AG04450 (cell line): ENCODE results near the gene SUFU. TPM values are rescaled to one million over a fixed set of nuclear protein-coding genes. Genes with fewer than 3 reads are reported as not detected.
A peak's percentile ranks its signal among the peaks of the same experiment; 100 is the strongest.

Source experiments
- CTCF ChIA-PET: fragments of 300-600, 350-600 bp; formaldehyde crosslinking; extraction: SDS; loops from one replicate; lab custom pipeline; 2022; ENCODE audit warnings: antibody characterized with exemption, inconsistent platforms; lab: Charles Lee
- POLR2A ChIA-PET: fragments of 350-600 bp; formaldehyde crosslinking; extraction: SDS; loops from one replicate; lab custom pipeline; 2021; ENCODE audit warnings: antibody characterized with exemption, inconsistent platforms; lab: Yijun Ruan, JAX
- DNase-seq: peaks from one replicate; pipeline ENCODE4 v3.0.0-alpha.2; 2011; ENCODE audit warnings: low read depth, low spot score
- H3K27ac ChIP-seq: one replicate; pipeline ENCODE4 v1.5.1; 2012; ENCODE audit warnings: low read depth, low read length, control low read depth
- H3K27me3 ChIP-seq: one replicate; pipeline ENCODE4 v1.6.0; 2012; ENCODE audit warnings: low read length; ENCODE audit not compliant: control insufficient read depth, insufficient read depth
- H3K4me3 ChIP-seq: 2 replicates; pipeline ENCODE4 v1.5.1; 2011; ENCODE audit warnings: mild to moderate bottlenecking, low read depth, low read length, control low read depth
- H3K9me3 ChIP-seq: 2 replicates; pipeline ENCODE4 v1.5.1; 2012; ENCODE audit warnings: low read length; ENCODE audit not compliant: control insufficient read depth, insufficient read depth
- CTCF ChIP-seq: IDR thresholded peaks from 2 replicates; pipeline ENCODE4 v1.5.1; 2011; ENCODE audit warnings: low read depth, low read length, control low read depth, inconsistent platforms
- polyA plus RNA-seq: library from polyadenylated mRNA; depleted of rRNA; stranded (reverse); fragments of >200 nt; gene quantifications from 2 replicates; pipeline ENCODE4 v1.2.3, GENCODE V29; 2011

Gene SUFU
- polyA plus RNA-seq, 1 experiment, result 11.0 TPM

DNA sequence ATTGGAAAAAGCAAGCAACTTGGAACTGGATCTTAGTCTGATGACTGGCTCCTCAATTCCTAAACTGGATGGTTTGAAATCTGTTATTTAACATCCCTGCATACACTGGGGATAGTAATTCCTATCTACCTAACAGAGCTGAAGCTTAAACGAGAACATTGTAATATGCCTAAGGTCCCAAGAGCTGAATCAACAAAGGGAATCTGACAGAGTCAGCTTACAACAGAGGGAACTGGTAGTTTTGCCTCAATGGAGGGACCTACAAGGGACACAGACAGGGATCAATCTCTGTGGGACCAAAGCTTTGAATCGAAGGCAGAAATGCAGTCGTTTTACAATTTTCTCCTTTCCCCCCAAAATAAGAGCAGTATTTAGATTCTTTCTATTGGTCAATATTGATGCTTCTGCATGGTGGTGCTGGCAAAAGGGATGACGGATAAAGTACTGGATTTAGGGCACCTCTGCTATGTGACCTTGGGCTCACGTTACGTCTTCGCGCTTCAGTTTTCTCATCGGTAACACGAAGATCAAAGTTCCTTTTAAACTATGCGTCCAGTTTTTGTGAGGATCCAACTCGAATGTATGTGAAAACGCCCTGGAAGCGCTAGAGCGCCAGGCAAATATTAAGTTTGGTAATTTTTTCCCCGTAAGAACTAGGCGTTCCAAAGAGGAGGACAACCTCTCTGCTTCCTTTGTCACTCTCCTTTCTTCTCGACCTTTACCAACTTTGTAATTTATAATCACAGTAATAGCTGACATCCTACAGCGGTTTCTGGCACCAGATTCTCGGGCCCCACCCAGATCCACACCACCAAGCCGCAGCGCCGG is 2.4 kb upstream of the SUFU start:
- Histone ChIP-seq H3K27me3 (no peaks in the 10 kb centered on the region), H3K9me3 (no peaks in the 10 kb centered on the region; the same call in 1 of the 2 replicates), H3K27ac (peak overlapping the region; percentile 25), H3K4me3 (peak overlapping the region; percentile 64)
- ChIA-PET POLR2A (interaction anchor here (0.6 to 3.1 kb wide), 2 partner anchors 78 to 291 kb away, joined by 5 to 12 read pairs; no protein-coding TSS in a partner anchor), CTCF (interaction anchor here (0.8 to 1.6 kb wide), 6 partner anchors 22 to 108 kb away, joined by 3 to 14 read pairs (median 4); no protein-coding TSS in a partner anchor)
- TF ChIP-seq CTCF, result no peak
- no peak for DNase-seq

DNA sequence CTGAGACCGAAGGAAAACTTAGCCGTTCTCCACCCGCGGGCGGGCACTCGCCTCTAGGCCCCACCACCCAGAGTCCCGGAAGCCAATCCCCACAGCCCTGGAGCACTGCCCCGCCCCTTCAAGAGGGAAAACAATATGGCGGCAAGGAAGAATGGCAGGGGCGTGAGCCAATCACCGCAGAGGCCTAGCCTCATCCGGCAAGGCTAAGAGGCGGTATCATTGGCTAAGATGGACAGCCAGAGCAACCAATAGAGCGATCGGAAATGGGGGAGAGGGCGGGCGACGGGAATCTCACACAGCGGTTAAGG is 1.8 kb upstream of the SUFU start:
- Histone ChIP-seq H3K9me3 (no peaks in the 10 kb centered on the region; the same call in 1 of the 2 replicates), H3K27me3 (no peaks in the 10 kb centered on the region), H3K27ac (peak overlapping the region; percentile 25), H3K4me3 (peak overlapping the region; percentile 98)
- CTCF ChIA-PET, result interaction anchor here (1.0 to 4.0 kb wide), 10 partner anchors 16 to 102 kb away, joined by 3 to 120 read pairs (median 4); no protein-coding TSS in a partner anchor
- peak; percentile 99 for DNase-seq
- POLR2A ChIA-PET, result interaction anchor here (0.6 to 3.1 kb wide), 3 partner anchors 77 to 332 kb away, joined by 3 to 12 read pairs (median 6); no protein-coding TSS in a partner anchor
- no peak for TF ChIP-seq CTCF

- peak; percentile 100 for DNase-seq
- POLR2A ChIA-PET, result interaction anchor here (0.6 to 3.1 kb wide), 4 partner anchors 77 to 333 kb away, joined by 3 to 12 read pairs (median 6); no protein-coding TSS in a partner anchor
- Histone ChIP-seq H3K27ac (peak within 1 kb of the TSS; percentile 70), H3K9me3 (no peaks in the 10 kb centered on the region; the same call in 1 of the 2 replicates), H3K4me3 (peak within 1 kb of the TSS; percentile 98), H3K27me3 (no peaks in the 10 kb centered on the region)
- CTCF ChIA-PET, result interaction anchor here (0.7 to 4.0 kb wide), 12 partner anchors 15 to 103 kb away, joined by 3 to 120 read pairs (median 4); no protein-coding TSS in a partner anchor
- TF ChIP-seq CTCF, result no peak
These were observed 1.2 kb upstream of the SUFU start, which contains the start of gene ACTR1A for GRCh38 chr10:102502337-102503151. Gene ACTR1A (minus strand): TSS chr10:102502712. CDS start chr10:102502647, 65 bp downstream.

DNA sequence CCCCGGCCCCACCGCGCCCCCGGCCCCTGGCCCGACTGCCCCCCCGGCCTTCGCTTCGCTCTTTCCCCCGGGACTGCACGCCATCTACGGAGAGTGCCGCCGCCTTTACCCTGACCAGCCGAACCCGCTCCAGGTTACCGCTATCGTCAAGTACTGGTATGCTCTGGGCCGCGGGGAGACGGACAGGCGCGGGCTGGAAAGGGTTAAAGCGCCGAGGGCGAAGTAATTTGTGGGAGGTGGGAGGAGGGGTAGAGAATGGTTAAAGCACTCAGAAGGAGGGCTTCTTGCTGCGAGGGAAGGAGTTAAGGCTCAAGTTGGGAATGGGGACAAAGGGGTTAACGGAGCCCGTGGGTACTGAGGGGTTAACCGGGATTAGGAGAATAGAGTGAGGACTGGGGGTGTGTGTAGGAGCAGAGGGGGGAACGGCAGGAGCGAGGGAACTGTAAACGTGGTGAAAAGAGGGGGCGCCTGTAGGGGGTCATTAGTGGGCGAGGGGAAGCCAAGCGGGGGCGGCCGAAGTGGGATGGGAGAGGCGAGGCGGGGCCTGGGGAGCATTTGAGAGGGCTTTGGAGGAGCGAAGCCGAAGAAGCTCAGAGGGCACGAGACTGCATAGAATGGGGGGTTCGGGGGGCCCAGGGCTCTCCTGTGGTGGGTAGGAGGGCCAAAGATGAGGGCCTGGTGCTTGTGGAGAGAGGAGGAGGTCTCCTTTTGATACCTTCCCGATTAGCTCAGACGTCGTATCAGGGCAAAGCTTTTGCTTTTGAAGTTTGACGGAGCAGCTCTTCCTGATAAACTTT is 605 bp downstream of the SUFU start:
- no peak for DNase-seq
- Histone ChIP-seq H3K9me3 (no peaks in the 10 kb centered on the region; the same call in 1 of the 2 replicates), H3K27me3 (no peaks in the 10 kb centered on the region), H3K27ac (peak overlapping the region; percentile 39), H3K4me3 (peak overlapping the region; percentile 90)
- ChIA-PET POLR2A (interaction anchor here (0.5 to 3.1 kb wide), 12 partner anchors 31 to 170 kb away, joined by 3 to 17 read pairs (median 4); partner anchors contain the start of gene TRIM8), CTCF (interaction anchor here (0.6 to 4.0 kb wide), 24 partner anchors 8 to 173 kb away, joined by 3 to 120 read pairs (median 4); no protein-coding TSS in a partner anchor)
- no peak for TF ChIP-seq CTCF
